ENCODE data around the gene KCNJ4. TPM values are rescaled to one million over a fixed set of nuclear protein-coding genes. Genes with fewer than 3 reads are reported as not detected.

Gene KCNJ4
- total and polyA plus RNA-seq, 10 of the 15 experiments (the other 5 are each of a cell fraction or from before 2014, with no cell fraction given) = not detected

- Histone ChIP-seq H3K9me3 (replicated peaks; ENCODE audit: control insufficient read depth, insufficient read depth, low read length) (no peaks in the 10 kb centered on the region), H2AFZ (ENCODE audit: control insufficient read depth, low read depth, low read length) (no peak overlapping the region), H3K4me3 (no peak overlapping the region), H3K36me3 (ENCODE audit: control insufficient read depth in 2 of 2, insufficient read depth in 2 of 2, low read length in 1 of 2) (peaks cover 29 to 61% of the 10 kb centered on the region in 2 experiments), H3K27me3 (replicated peaks in 1 of 2; ENCODE audit: control insufficient read depth in 2 of 2, insufficient read depth in 2 of 2, low read length in 1 of 2) (no peaks in the 10 kb centered on the region), H3K4me1 (ENCODE audit: control insufficient read depth, insufficient read depth, low read length) (no peaks in the 10 kb centered on the region), H4K20me1 (ENCODE audit: control insufficient read depth, insufficient read depth) (no peaks in the 10 kb centered on the region; the same call in 1 of the 2 replicates), H3K9ac (ENCODE audit: control insufficient read depth, insufficient read depth, low read length) (no peak overlapping the region), H3K79me2 (ENCODE audit: control insufficient read depth, insufficient read depth, low read length) (no peaks in the 10 kb centered on the region; the same call in 1 of the 2 replicates), H3K27ac (ENCODE audit: control insufficient read depth, insufficient read depth) (no peak overlapping the region), H3K4me2 (ENCODE audit: control insufficient read depth, insufficient read depth) (no peak overlapping the region)
- SMC1A ChIA-PET (ENCODE audit: uncharacterized antibody, unreplicated experiment) = interaction anchor here (0.8 kb wide), 1 partner anchor 10 kb away, joined by 3 read pairs; no protein-coding TSS in a partner anchor
- peak; percentile 41; the same call in 1 of the 2 replicates for TF ChIP-seq SMAD5 (IDR thresholded peaks at IDR 0.05; ENCODE audit: low read depth)
- no peak for TF ChIP-seq ZZZ3 (IDR thresholded peaks at IDR 0.05; ENCODE audit: control insufficient read depth, insufficient read length, low read depth)
- peak; percentile 63 for TF ChIP-seq POLR2A (IDR thresholded peaks at IDR 0.05; ENCODE audit: low read depth, low read length)
- in situ Hi-C loops (cut with MboI) = no loop called here
- POLR2A ChIA-PET = no interaction called here
- no peak for FAIRE-seq
- CTCF ChIA-PET = interaction anchor here (1.0 to 1.2 kb wide), 3 partner anchors 13 to 15 kb away, joined by 3 to 6 read pairs (median 5); no protein-coding TSS in a partner anchor
- WGBS (ENCODE audit: insufficient coverage, insufficient replicate concordance, low lambda C conversion rate, missing lambda C conversion rate) = 96% methylated on average over 6 of the region's 6 CpGs
- intact Hi-C loops (cut with micrococcal nuclease; ENCODE audit: unreplicated experiment) = loop anchor here (10.0 kb wide), 1 partner anchor 433 kb away; the partner anchor contains the start of gene PICK1
- BruUV-seq (replicated peaks) = TSS peak; percentile 1
- RAD21 ChIA-PET (ENCODE audit: unreplicated experiment) = no interaction called here
- ATAC-seq = no peak
- no peak for DNase-seq (ENCODE audit: low read depth, low spot score)
Measured at GRCh38 chr22:38487946-38488345, 32.9 kb upstream of the KCNJ4 start.

GRCh38 chr22:38485783-38486182 is 30.8 kb upstream of the KCNJ4 start:
- SMC1A ChIA-PET (ENCODE audit: uncharacterized antibody, unreplicated experiment) = no interaction called here
- H3K27ac ChIP-seq (ENCODE audit: control insufficient read depth, insufficient read depth) = no peak overlapping the region
- intact Hi-C loops (cut with micrococcal nuclease; ENCODE audit: unreplicated experiment) = loop anchor here (10.0 kb wide), 1 partner anchor 431 kb away; the partner anchor contains the start of gene PICK1
- POLR2A ChIA-PET = no interaction called here
- no peaks in the 10 kb centered on the region; the same call in 1 of the 2 replicates for H3K79me2 ChIP-seq (ENCODE audit: control insufficient read depth, insufficient read depth, low read length)
- RAD21 ChIA-PET (ENCODE audit: unreplicated experiment) = interaction anchor here (1.4 kb wide), 1 partner anchor 85 kb away, joined by 3 read pairs; no protein-coding TSS in a partner anchor
- no peak for DNase-seq (ENCODE audit: low read depth, low spot score)
- H3K9me3 ChIP-seq (replicated peaks; ENCODE audit: control insufficient read depth, insufficient read depth, low read length) = no peaks in the 10 kb centered on the region
- in situ Hi-C loops (cut with MboI) = no loop called here
- H3K4me3 ChIP-seq = no peak overlapping the region
- BruUV-seq (replicated peaks) = no TSS peak
- H2AFZ ChIP-seq (ENCODE audit: control insufficient read depth, low read depth, low read length) = no peak overlapping the region
- no peak overlapping the region for H3K4me2 ChIP-seq (ENCODE audit: control insufficient read depth, insufficient read depth)
- CTCF ChIA-PET = no interaction called here
- H3K36me3 ChIP-seq (ENCODE audit: control insufficient read depth in 2 of 2, insufficient read depth in 2 of 2, low read length in 1 of 2) = peaks cover 27 to 55% of the 10 kb centered on the region in 2 experiments
- H3K9ac ChIP-seq (ENCODE audit: control insufficient read depth, insufficient read depth, low read length) = no peak overlapping the region
- no peaks in the 10 kb centered on the region; the same call in 1 of the 2 replicates for H4K20me1 ChIP-seq (ENCODE audit: control insufficient read depth, insufficient read depth)
- 83% methylated on average over 4 of the region's 5 CpGs for WGBS (ENCODE audit: insufficient coverage, insufficient replicate concordance, low lambda C conversion rate, missing lambda C conversion rate)
- no peak for ATAC-seq
- TF ChIP-seq POLR2AphosphoS2 (IDR thresholded peaks at IDR 0.05; ENCODE audit: low read depth, low read length) (0 out of 2 replicates have a peak, but pooled peaks have one; percentile 47), NRF1 (conservative IDR thresholded peaks at IDR 0.05; ENCODE audit: low read depth, low read length) (no peak)
- no peak for FAIRE-seq
- H3K4me1 ChIP-seq (ENCODE audit: control insufficient read depth, insufficient read depth, low read length) = no peaks in the 10 kb centered on the region
- no peaks in the 10 kb centered on the region for H3K27me3 ChIP-seq (replicated peaks in 1 of 2; ENCODE audit: control insufficient read depth in 2 of 2, insufficient read depth in 2 of 2, low read length in 1 of 2)
